ENCODE measurements around the gene CERT1.

CERT1 gene

DNA sequence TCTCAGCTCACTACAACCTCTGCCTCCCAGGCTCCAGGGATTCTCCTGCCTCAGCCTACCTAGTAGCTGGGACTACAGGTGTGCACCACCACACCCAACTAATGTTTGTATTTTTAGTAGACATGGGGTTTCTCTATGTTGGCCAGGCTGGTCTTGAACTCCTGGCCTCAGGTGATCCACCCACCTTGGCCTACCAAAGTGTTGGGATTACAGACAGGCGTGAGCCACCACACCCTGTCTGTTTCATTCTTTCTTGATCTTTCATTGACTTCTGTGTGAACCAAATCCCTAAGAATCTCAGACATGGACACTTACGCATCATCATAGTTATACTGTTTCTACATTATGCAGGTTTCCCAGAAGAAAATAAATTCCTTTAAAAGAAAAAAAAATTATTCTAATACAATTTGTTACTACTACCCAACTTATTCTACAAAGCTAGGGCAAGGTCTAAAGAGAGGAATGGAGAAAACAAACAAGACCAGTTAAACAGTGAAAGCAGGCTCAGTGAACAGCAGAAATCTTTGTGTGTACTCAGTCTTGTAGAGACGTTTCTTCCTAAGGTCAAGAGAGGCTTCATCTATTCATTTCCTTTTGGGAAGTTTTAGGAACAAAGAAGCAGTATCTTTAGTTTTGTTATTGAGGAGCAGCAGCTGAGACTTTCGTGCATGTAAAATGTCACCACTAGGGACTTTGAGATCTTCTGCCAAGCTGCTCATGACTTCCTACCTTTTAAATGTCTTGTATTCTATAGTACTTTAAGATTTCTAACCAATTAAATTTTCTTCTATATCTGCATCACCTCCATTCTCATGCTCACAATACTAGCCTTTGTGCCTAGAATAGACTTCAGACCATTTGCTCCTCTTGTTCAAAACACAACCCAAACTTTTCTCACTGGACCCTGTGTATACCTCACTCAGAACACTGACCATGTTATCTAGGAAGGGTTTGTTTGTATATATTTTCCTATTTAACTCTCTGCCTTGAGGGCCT, 180.0 kb downstream of the CERT1 start:
- H3K27ac ChIP-seq, result no peak overlapping the region
- H3K4me3 ChIP-seq, result no peak overlapping the region

GRCh38 chr5:75330404-75330803, 181.0 kb downstream of the CERT1 start:
- Histone ChIP-seq H3K4me3 (no peak overlapping the region), H3K27ac (no peak overlapping the region)
